Measurements from ENCODE around the gene CYB5RL.
"Not testable (repeated sequence)": the region's sequence is repeated elsewhere in the genome, so short reads cannot be mapped to it uniquely, and the experiment has no call there.

The CYB5RL gene

DNA sequence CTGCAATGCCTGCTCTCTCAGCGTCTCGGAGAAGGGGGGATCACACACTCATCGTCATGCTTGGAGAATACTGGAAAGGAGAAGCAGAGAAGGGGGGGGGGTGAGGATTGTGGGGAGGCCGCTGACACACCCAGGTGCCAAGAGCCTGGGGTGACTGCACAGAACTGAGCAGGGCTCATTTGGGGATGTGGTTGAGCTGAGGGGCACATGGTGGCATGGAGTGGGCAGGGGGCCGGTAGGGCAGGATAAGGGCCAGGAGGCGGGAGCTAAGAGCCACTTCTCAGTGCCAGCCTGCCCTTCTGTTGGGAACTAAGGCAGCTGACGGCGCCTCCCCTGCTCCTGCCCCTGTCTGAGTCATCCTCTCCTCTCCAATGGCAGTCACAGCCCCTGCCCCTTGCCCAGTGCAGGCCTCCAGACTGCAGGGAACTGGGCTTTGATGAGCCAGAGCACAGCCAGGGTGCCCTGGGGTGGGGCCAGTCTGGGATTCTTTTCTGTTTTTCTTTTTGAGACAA, 27.3 kb upstream of the CYB5RL start:
- no peak for DNase-seq (ENCODE audit: low read depth in 2 of 3, low spot score in 2 of 3)

DNA sequence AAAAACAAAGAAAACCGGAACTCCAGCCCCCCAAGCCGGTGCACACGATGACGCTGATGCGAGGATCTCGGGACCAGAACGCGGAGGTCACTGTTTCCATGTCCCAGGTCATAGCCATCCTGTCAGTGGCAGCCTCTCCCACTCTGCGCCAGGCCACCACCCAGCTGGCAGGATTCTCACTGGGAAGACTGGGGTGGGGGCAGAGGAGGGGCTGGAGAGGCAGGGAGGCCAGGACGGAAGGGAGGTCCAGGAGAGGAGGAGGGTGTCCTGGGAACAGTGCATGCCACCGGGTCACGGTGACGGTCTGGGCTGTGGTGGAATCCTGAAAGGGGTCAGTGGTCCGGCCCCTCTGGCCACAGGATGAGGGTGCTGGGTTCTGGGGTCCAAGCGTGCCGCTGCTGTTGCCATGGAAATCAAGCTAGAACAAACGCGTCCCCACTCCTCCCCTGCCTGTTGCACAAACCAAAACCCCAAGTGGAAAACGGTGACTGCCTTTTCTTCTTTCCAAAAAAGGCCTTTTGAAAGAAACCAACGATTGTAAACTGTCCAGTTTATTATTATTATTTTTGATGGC, 26.2 kb upstream of the CYB5RL start:
- DNase-seq (ENCODE audit: low read depth in 2 of 3, low spot score in 2 of 3): no peak

DNA sequence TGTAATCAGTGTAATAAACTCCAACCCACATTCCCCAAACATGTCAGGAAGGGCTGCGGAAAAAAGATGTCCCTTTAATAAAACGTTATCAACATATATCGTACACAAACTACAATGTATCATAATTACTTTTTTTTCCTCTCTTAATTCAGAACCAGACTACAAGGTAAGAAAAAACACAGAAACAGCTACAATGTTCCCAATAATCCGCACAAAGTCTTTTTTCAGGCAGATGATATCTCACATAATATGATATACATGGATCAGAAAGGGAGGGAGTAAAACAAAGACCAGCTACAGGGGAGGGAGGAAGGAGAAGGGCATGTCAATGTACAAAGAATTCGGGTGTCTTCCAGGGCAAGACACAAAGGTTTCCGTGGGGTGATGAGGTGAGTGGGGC, 25.5 kb upstream of the CYB5RL start:
- no peak for DNase-seq (ENCODE audit: low read depth in 2 of 3, low spot score in 2 of 3)

DNA sequence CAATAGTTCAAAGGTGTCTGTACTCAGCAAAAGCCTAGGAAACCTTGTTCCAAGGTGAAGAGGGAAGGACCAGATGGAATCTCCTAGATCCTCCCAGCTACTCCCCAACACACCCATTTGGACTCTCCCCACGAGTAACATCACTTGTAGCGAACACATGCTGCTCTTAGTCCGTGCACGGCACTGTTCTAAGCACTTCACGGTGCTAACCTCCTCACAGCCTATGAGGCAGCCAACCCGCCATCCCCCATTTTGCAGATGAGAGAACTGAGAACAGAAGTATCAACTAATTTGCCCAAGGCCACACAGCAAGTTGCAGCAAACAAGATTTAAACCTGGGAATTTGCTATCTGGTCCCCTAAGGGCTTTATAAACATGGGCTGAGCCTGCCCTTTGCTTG, 24.4 kb upstream of the CYB5RL start:
- no peak for DNase-seq (ENCODE audit: low read depth in 2 of 3, low spot score in 2 of 3)

DNA sequence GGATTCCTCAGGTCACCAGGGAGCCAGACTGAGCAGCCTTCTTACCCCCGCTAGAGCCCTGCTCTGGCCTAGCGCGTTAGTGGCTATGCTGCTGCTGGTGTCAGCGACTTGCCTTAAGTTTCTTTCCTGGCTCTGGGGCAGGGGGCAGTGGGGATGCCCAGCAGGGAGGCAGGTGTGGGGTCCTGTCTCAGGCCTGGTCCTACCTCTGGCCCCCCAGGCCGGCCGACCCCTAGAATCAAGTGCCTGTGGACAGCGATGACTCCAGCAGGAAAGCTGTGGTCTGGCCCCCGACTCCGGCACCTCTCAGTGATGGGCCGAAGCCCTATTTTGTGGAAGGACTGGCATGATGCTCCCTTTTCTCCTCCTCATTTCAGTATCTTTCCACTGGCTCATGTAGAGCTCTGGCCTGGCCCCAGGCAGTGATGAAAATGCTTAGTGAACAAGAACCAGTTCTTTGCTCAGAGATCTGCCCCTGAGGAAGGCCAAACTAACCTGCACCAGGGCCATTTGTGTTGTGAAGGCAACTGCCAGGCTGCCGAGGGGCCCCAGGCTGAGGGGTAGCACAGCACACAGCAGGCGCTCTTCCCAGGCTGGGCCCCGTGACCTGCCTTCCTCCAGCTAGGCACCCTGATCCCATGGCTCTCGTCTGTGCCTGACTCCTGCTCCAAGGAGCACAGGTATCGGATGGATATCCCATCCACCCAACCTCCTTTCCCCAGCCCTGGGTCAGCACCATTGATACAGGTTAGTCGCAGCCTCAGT, 23.8 kb upstream of the CYB5RL start:
- no peak for DNase-seq (ENCODE audit: low read depth in 2 of 3, low spot score in 2 of 3)

DNA sequence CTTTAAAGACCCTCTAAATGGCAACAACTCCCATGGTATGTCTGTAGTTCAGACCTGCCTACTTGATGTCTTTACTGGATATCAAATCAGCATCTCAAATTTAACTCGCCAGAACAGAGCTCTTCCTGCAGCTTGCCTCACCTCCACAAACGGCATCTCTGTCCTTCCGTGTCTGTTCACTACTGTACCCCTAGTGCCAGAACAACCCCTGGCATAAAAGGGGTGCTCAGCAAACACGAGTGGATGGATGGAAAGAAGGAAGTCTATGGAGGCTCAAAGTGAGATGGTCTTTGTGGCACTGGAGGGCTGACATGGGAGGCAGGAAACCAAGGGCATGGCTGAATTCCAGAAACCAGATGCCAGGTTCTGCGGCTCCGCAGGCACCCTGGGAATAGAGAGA, 22.9 kb upstream of the CYB5RL start:
- no peak for DNase-seq (ENCODE audit: low read depth in 2 of 3, low spot score in 2 of 3)

DNA sequence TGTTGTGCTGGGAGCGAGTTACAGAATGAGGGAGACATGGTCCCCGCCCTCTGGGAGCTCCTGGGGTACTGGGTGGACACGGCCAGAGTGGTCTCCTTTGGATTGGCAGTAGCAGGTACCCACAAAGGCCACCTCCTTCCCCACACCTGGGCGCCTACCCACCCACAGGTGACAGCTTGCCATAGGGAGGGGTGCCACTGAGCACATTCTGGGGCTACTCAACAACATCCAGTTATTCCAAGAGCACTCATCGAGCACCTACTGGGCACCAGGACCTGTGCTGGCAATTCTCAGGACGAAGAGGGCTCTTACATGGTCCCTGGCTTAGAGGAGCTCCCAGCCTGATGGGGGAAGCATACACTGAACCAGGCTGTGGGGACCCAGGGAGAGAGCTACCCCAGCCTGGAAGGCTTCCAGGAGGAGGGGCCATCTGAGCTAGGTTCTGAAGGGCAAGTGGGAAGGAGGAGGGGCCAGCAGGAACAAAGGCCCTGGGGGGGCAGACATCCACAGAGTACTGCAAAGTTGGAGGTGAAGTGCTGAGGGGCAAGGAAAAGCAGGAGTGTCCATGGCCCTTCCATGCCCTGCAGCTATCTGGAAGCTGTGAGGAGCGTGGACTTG, 22.1 kb upstream of the CYB5RL start:
- no peak for DNase-seq (ENCODE audit: low read depth in 2 of 3, low spot score in 2 of 3)

DNA sequence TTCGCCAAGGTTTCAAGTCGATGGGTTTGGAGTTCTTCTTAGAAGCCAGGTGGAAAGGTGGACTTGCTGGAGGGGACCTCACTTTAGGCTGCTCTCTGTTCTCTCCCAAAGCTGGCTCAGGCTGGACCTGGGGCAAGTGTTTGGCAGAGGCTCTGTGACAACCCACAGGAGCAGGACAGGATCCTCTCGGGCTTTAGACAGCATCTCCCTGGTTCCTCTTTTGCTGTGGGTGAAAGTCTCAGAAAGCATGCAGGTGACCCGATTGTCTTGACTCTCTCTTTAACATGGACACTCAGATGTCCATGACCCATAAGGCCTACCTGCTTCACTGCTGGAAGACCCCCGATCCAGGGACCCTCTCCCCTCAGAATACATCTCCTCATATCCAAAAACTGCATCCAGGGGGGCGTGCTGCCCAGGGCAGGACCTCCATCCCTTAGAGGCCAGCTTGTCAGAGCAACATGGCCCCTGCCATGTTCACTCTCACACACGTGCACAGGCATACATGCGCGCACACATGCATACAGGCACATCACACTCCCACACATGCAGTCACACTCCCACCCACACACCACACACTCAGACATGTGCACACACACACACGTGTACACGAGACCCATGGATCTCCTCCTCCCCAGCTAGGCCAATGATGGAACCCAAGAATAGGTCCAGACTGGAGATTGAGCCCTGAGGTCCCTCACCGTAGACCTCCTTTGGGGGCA, 21.4 kb upstream of the CYB5RL start:
- no peak for DNase-seq (ENCODE audit: low read depth in 2 of 3, low spot score in 2 of 3)

DNA sequence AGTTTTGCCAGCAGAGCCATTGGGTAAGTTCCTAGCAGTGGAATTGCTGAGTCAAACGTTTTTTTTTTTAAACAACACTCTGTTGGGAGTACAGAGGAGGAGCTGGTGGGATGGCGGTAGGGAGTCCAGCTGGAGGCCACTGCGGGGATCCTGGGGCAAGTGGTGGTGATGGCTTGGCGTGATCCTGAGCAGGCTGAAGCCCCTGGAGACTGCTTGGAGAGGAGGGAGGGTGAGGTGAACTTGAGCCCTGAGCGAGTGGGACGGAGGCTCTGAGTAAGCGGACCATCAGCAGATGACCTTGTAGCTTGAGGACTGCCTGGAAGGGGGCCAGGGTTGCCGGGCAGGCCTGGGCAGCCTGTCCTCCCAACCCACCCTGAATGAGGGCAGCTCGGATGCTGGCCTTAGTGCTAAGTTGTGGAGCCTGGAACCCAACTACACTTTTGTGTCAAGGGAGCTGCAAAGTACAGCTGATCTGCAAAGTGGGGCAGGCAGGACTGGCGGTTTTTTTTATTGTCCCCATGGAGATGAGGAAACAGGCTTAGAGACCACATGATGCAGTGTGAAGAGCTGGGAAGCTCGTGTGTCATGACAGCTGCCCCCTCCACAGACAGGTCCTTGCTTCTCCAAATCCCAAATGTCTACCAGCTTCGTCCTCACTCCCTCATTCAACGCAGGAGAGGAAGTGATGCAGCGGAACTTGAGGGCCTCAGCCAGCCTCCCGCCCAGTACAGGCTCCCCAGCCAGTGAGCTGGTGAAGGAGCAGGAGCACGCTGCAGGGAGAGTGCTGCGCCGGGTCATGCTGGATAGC, 20.4 kb upstream of the CYB5RL start:
- DNase-seq (ENCODE audit: low read depth in 2 of 3, low spot score in 2 of 3): no peak

DNA sequence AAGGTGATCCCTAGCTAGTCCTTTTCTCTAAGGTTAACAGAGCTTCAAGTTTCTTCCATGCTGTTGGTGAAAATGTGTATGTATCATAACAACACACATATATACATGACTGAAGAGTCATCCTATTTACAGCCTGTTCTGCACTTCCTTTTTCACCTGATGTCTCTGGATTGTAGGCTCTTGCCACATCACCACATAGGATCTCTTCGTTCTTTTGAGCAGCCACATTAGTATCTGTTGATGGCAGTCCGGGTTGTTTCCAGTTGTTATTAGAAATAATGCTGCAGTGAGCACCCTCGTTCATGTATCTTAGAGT, 19.8 kb upstream of the CYB5RL start:
- DNase-seq (ENCODE audit: low read depth in 2 of 3, low spot score in 2 of 3): no peak

DNA sequence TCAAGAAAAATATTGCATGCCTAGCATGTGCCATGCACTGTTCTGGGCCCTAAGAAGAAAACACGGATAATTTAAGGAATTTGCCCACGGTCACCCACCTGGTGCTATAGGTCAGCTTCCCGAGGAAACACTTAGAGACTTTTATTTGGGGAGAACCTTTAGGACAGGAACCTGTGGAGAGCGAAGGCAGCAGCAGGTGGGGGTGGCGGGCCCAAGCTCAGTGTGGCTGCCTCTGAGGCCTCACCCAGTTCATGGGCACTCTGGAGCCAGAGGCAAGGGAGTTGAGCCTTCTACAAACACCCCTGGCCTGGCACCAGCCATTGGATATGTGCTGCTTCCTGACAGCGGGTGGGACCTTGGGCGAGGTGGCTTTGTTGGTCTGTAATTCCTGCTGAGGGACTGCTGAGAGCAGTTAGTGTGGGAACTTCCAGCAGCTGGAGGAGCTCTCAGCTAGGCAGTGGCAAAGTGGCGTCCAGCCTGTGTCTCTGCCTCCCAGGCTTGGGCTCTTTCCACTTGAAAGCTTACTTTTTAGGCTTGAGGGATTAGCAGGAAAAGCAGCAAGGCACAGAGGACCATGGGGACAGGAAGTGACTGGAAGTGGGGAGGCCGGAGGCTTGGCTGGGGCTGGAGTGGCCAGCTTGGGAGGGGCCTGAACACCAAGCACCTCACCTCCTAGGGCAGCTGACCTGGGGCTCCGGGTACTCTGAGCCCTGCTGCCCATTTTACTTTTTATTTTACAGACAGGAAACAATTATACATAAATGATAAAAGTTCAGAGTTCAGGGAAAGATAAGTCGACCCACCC, 19.3 kb upstream of the CYB5RL start:
- no peak for DNase-seq (ENCODE audit: low read depth in 2 of 3, low spot score in 2 of 3)

DNA sequence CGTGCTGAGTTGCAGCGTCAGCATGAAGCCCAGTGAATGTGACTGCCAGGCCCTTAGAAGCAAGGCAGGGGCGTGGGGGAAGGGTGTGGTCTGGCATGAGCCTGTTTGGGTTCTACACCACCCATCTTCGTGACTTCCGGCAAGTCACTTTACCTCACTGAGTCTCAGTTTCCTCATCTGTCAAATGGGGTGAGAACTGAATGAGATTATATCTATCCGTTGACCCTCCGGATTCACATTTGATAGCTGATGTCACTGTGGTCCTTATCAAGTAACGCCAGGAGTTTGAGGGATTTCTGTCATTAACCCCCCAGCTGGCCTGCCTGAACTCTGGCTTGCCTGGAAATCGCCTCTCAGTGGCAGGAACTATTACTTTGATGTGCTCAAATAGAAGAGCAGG, 15.7 kb upstream of the CYB5RL start:
- no peak for DNase-seq (ENCODE audit: low read depth in 2 of 3, low spot score in 2 of 3)

DNA sequence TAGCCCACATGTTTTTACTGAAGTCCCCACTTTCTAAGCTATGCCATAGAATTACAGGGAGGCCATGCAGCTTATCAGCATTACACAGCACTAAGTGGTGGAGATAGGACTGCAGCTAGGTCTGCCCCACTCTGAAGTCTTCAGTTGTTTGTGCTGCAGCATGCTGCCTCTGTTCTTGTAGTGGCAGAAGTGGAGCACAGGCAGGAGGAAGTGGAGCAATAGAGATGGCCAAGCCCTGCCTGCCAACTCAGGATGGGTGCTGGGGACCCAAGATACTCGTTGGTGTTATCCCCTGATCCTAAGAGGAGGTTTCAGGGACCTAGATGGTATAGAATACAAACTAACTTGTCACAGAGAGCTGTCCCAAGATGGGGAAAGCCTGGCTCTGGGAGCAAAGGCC, 13.0 kb upstream of the CYB5RL start:
- DNase-seq (ENCODE audit: low read depth in 2 of 3, low spot score in 2 of 3): no peak

DNA sequence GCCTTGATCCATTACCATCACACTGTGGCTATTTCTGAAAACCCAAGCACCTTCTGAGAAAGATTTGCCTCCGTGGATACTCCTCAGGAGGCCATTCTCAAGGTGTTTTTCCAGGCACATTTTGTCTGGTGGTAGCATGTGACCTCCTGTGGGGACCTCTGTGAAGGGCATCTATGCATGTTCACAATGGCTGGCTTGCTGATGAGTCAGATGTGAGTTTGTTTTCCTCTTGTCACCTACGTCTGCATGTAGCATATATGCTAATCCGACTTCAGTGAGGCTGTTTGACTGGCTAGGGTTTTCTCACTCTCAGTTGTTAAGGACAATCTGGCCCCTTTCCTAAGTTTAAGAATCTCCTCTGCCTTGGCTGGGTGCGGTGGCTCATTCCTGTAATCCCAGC, 8.1 kb upstream of the CYB5RL start:
- not testable (repeated sequence) for DNase-seq (ENCODE audit: low read depth in 2 of 3, low spot score in 2 of 3)

DNA sequence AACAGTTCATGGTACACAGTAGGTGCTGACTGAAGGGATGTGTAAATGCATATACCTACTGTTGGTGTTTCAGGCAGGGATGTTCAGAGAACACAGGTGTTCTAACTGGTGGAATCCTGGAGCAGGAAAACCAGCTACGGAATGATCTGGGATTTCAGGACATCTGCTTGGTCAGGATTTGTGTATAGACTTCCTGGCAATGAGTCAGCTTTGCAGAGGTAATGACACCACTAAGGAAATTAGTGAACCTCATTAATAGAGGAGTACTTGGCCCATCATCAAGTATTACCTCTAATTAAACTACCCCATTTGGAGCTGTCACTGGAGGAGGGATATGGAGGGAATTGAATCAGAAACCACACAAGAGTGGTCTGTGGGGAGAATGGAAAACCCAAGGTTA, 7.5 kb upstream of the CYB5RL start:
- DNase-seq (ENCODE audit: low read depth in 2 of 3, low spot score in 2 of 3): no peak

DNA sequence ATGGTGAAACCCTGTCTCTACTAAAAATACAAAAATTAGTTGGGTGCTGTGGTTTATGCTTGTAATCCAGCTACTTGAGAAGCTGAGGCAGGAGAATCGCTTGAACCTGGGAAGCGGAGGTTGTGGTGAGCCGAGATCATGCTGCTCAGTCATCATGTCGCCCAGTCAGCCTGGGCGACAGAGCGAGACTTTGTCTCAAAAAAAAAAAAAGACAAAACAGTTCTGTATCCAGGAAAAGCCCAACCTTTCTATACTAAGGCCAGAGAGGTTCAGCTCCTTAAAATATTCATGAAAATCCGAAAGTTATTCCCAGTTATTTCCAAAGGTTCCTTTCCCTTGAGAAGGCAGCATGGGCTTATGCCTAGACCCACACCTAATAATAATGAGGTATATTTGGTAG, 4.4 kb upstream of the CYB5RL start:
- DNase-seq (ENCODE audit: low read depth in 2 of 3, low spot score in 2 of 3): no peak

DNA sequence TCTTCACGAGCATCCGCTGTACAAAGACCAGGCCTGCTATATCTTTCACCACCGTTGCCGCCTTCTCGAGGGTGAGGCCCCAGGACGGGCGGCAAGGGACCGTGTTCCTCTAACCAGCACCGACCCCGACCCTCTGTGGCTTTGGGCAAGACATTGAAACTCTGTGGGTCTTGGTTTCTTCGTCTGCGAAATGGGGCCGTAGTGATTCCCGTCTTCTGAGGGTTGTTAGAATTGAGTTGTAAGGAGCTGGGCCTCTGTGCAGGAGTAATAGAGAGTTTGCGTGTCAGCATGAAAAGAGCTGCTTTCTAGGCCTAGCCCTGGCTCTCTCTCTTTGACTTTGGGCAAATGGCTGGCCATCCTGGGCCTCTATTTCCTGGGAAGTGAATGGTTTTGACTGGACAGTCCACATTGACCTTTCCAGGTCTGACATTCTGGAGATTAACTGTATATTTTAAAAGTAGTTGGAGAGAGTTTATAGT, 728 bp upstream of the CYB5RL start:
- no peak for DNase-seq (ENCODE audit: low read depth in 2 of 3, low spot score in 2 of 3)

DNA sequence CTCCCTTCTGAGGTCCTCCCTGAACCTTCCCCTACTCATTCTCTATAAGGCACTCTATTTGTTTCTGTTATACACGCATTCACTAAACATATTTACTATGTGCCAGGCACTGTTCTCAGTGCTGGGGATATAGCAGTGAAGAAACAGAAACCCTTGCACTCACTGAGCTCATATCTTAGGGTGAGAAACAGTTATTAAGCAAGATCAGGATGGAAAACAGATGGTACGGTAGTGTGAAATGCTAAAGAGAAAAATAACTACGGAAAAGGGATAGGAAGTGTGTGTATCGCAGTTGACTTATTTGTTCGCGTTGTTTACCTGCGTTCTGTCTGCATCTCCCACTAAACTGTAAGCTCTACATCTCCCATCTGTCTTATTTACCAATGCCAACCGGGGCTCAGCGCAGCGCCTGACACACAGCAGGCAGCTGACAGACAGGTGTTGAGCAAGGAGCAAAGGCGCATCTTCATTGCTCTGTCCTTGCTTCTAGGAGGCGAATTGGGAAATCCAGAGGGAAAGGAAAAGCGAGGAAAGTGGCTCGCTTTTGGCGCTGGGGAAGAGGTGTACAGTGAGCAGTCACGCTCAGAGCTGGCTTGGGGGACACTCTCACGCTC, 572 bp downstream of the CYB5RL start:
- no peak for DNase-seq (ENCODE audit: low read depth in 2 of 3, low spot score in 2 of 3)

DNA sequence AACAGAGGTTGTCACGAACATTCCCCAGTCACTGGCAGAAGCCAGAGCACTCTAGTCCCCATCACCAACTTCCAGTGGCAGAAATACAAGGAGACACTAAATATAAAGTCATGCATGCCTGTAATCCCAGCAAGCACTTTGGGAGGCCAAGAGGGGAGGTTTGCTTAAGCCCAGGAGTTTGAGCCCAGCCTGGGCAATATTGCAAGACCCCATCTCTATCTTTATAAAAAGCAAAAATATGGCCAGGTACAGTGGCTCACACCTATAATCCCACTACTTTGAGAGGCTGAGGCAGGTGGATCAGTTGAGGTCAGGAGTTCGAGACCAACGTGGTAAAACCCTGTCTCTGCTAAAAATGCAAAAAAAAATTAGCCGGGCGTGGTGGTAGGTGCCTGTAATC, 6.4 kb downstream of the CYB5RL start:
- no peak for DNase-seq (ENCODE audit: low read depth in 2 of 3, low spot score in 2 of 3)

DNA sequence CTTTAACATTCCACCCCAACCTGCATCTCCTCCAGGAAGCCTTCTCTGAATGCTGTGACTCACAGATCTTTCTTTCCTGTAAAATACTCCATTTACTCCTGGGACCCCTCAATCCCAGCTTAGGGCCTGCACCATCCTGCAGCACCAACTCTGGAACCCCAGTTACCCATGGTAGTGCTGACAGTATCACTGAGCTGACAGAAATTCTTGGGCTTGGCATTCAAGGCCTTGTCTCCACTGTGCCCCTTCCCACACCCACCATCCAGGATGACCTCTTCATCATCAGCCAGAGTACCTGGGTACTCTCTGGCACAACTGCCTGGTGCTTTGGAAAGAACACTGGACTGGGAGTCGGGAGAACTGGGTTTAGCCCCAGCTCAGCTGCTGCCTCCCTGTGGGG, 8.3 kb downstream of the CYB5RL start:
- no peak for DNase-seq (ENCODE audit: low read depth in 2 of 3, low spot score in 2 of 3)
